Measurements from ENCODE around the gene CXCL8. TPM values are rescaled to one million over a fixed set of nuclear protein-coding genes. Genes with fewer than 3 reads are reported as not detected.

CXCL8 gene
- total RNA-seq, 2 experiments from 2014 or later = 9.9 to 11.4 TPM

DNA sequence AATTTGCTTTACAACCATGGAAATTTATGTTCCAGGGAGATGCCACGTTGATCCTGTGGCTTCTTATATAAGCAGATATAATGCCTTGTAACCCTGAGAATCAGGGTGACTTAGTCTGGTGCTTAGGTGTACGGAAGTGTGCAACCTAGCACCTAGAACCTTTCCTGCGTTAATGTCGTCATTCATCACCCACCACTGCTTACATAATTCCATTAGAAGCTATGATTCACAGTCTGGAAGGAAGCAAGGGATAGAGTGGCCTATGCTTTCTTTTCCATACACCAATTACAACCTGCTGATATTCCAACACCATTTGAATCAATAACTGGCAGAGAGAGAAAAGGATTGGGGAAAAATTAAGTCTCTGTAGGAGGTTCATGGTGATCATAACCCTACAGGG is 17.3 kb upstream of the CXCL8 start:
- Histone ChIP-seq H3K36me3 (ENCODE audit: insufficient read depth, low read length) (no peaks in the 10 kb centered on the region), H3K4me1 (ENCODE audit: insufficient read depth, low read length) (no peaks in the 10 kb centered on the region), H3K27me3 (ENCODE audit: control insufficient read depth in 1 of 2, insufficient read depth in 2 of 2, low read length in 2 of 2) (no peaks in the 10 kb centered on the region), H3K4me3 (ENCODE audit: low read length) (no peak overlapping the region), H3K27ac (ENCODE audit: low read depth in 1 of 2, low read length in 2 of 2) (no peak overlapping the region), H3K9me3 (ENCODE audit: control insufficient read depth in 1 of 2, insufficient read depth in 1 of 2, low read length in 2 of 2) (no peaks in the 10 kb centered on the region)
- TF ChIP-seq, protein P1, sequence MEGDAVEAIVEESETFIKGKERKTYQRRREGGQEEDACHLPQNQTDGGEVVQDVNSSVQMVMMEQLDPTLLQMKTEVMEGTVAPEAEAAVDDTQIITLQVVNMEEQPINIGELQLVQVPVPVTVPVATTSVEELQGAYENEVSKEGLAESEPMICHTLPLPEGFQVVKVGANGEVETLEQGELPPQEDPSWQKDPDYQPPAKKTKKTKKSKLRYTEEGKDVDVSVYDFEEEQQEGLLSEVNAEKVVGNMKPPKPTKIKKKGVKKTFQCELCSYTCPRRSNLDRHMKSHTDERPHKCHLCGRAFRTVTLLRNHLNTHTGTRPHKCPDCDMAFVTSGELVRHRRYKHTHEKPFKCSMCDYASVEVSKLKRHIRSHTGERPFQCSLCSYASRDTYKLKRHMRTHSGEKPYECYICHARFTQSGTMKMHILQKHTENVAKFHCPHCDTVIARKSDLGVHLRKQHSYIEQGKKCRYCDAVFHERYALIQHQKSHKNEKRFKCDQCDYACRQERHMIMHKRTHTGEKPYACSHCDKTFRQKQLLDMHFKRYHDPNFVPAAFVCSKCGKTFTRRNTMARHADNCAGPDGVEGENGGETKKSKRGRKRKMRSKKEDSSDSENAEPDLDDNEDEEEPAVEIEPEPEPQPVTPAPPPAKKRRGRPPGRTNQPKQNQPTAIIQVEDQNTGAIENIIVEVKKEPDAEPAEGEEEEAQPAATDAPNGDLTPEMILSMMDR (IDR thresholded peaks at IDR 0.05) = no peak
- Mint-ChIP-seq H3K9me3 (no peaks in the 10 kb centered on the region), H3K27me3 (no peaks in the 10 kb centered on the region), H3K27ac (no peak overlapping the region), H3K4me1 (ENCODE audit: low read depth) (no peaks in the 10 kb centered on the region), H3K36me3 (ENCODE audit: low read depth) (no peaks in the 10 kb centered on the region), H3K4me3 (no peak overlapping the region)
- CTCF ChIA-PET = no interaction called here
- intact Hi-C loops (cut with DNase I, micrococcal nuclease) = loop anchor here in 1 of 2 experiments (10.0 kb wide), 1 partner anchor 412 kb away; no protein-coding TSS in a partner anchor
- ATAC-seq (ENCODE audit: poor library complexity) (no peak), DNase-seq (no peak)
- POLR2A ChIA-PET = no interaction called here

DNA sequence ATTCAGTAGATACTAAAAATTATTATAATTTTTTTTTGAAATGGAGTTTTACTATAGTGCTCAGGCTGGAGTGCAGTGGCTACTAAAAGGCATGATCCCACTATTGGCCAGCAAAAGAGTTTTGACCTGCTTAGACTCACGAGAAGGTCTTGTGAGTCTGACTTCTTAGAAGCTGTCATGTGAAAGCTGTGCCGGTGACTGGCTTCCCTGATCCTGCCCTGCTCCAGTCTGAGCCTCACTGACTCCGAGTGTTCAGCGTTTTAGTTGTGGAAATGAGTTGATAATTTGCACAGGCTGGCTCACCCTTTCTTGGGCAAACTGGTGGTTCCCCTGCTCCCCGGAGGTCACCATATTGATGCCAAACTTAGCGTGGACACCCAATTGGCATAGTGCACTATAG is 16.4 kb upstream of the CXCL8 start:
- no peaks in the 10 kb centered on the region for H3K27me3 ChIP-seq (ENCODE audit: control insufficient read depth in 1 of 2, insufficient read depth in 2 of 2, low read length in 2 of 2)
- TF ChIP-seq, protein P1 (IDR thresholded peaks at IDR 0.05) = no peak
- H3K9me3 ChIP-seq (ENCODE audit: control insufficient read depth in 1 of 2, insufficient read depth in 1 of 2, low read length in 2 of 2) = no peaks in the 10 kb centered on the region
- Mint-ChIP-seq H3K36me3 (ENCODE audit: low read depth) (no peaks in the 10 kb centered on the region), H3K4me1 (ENCODE audit: low read depth) (no peaks in the 10 kb centered on the region), H3K27me3 (no peaks in the 10 kb centered on the region), H3K9me3 (no peaks in the 10 kb centered on the region), H3K27ac (no peak overlapping the region), H3K4me3 (no peak overlapping the region)
- no peak overlapping the region for H3K27ac ChIP-seq (ENCODE audit: low read depth in 1 of 2, low read length in 2 of 2)
- ATAC-seq (ENCODE audit: poor library complexity) (no peak), DNase-seq (no peak)
- H3K36me3 ChIP-seq (ENCODE audit: insufficient read depth, low read length) = no peaks in the 10 kb centered on the region
- ChIA-PET CTCF (no interaction called here), POLR2A (no interaction called here)
- H3K4me1 ChIP-seq (ENCODE audit: insufficient read depth, low read length) = no peaks in the 10 kb centered on the region
- no peak overlapping the region for H3K4me3 ChIP-seq (ENCODE audit: low read length)
- intact Hi-C loops (cut with DNase I, micrococcal nuclease) = loop anchor here in 1 of 2 experiments (10.0 kb wide), 1 partner anchor 411 kb away; no protein-coding TSS in a partner anchor

DNA sequence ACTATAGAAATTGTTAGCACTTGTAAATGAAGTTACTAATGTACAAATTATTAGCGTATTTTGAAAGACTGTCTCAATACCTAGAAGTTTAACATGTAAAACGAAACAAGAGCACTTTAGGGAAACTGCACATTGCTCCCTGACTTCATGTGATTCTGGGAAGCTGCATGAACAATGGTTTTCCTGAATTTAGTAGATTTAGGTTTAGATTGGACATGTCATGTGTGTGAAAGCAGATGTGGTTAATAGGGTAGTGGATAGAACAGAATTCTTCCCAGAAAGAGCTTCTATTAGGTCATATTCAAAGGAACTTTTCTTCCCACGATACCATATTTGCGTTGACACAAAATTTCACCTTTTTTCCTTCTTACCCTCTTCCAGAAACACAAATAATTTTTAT is 14.9 kb upstream of the CXCL8 start:
- TF ChIP-seq, protein P1 (IDR thresholded peaks at IDR 0.05) = no peak
- H3K27me3 Mint-ChIP-seq = no peaks in the 10 kb centered on the region
- intact Hi-C loops (cut with DNase I, micrococcal nuclease) = loop anchor here in 1 of 2 experiments (10.0 kb wide), 1 partner anchor 409 kb away; no protein-coding TSS in a partner anchor
- H3K4me3 Mint-ChIP-seq = no peak overlapping the region
- Histone ChIP-seq H3K9me3 (ENCODE audit: control insufficient read depth in 1 of 2, insufficient read depth in 1 of 2, low read length in 2 of 2) (no peaks in the 10 kb centered on the region), H3K27ac (ENCODE audit: low read depth in 1 of 2, low read length in 2 of 2) (no peak overlapping the region), H3K4me1 (ENCODE audit: insufficient read depth, low read length) (no peaks in the 10 kb centered on the region), H3K36me3 (ENCODE audit: insufficient read depth, low read length) (no peaks in the 10 kb centered on the region), H3K4me3 (ENCODE audit: low read length) (no peak overlapping the region), H3K27me3 (ENCODE audit: control insufficient read depth in 1 of 2, insufficient read depth in 2 of 2, low read length in 2 of 2) (no peaks in the 10 kb centered on the region)
- H3K36me3 Mint-ChIP-seq (ENCODE audit: low read depth) = no peaks in the 10 kb centered on the region
- no peaks in the 10 kb centered on the region for H3K9me3 Mint-ChIP-seq
- ChIA-PET POLR2A (no interaction called here), CTCF (no interaction called here)
- H3K27ac Mint-ChIP-seq = no peak overlapping the region
- ATAC-seq (ENCODE audit: poor library complexity) = no peak
- no peaks in the 10 kb centered on the region for H3K4me1 Mint-ChIP-seq (ENCODE audit: low read depth)
- DNase-seq = no peak
